ENCODE measurements around the gene SPATA2L. TPM values are rescaled to one million over a fixed set of nuclear protein-coding genes. Genes with fewer than 3 reads are reported as not detected.
"Not testable (repeated sequence)": the region's sequence is repeated elsewhere in the genome, so short reads cannot be mapped to it uniquely, and the experiment has no call there.

The SPATA2L gene
- total RNA-seq, 1 donor: 14.8 TPM

DNA sequence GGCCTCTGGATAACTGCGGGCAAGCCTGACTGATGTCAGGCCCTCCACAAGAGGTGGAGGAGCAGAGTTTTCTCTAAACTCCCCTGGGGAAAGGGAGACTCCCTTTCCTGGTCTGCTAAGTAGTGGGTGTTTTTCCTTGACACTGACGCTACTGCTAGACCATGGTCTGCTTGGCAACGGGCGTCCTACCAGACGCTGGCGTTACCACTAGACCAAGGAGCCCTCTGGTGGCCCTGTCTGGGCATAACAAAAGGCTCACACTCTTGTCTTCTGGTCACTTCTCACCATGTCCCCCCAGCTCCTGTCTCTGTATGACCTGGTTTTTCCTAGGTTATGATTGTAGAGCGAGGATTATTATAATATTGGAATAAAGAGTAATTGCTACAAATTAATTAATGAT, 34.5 kb downstream of the SPATA2L start:
- H3K4me1 ChIP-seq (ENCODE audit: insufficient read depth, low read length); H4K20me1 ChIP-seq (ENCODE audit: insufficient read depth, low read length); H3K4me3 ChIP-seq (ENCODE audit: insufficient read depth, low read length); H3K9me3 ChIP-seq (ENCODE audit: low read depth, low read length); H3K27ac ChIP-seq (ENCODE audit: low read depth, low read length); H3K79me2 ChIP-seq (ENCODE audit: insufficient read depth, low read length); H3K4me2 ChIP-seq (ENCODE audit: insufficient read depth, low read length); H3K27me3 ChIP-seq (ENCODE audit: insufficient read depth, low read length); H2AFZ ChIP-seq (ENCODE audit: low read length); H3K36me3 ChIP-seq (ENCODE audit: insufficient read depth, low read length): not testable (repeated sequence)
- peak; percentile 47 for TF ChIP-seq CTCF (IDR thresholded peaks at IDR 0.05; ENCODE audit: extremely low read depth, low read depth, low read length)
- peak; percentile 84 for DNase-seq (ENCODE audit: insufficient read length, low spot score, missing footprints)

- not testable (repeated sequence) for H3K4me1 ChIP-seq (ENCODE audit: insufficient read depth, low read length); H3K36me3 ChIP-seq (ENCODE audit: insufficient read depth, low read length); H3K27ac ChIP-seq (ENCODE audit: low read depth, low read length); H3K27me3 ChIP-seq (ENCODE audit: insufficient read depth, low read length); H3K4me2 ChIP-seq (ENCODE audit: insufficient read depth, low read length); H4K20me1 ChIP-seq (ENCODE audit: insufficient read depth, low read length); DNase-seq (ENCODE audit: insufficient read length, low spot score, missing footprints); H3K4me3 ChIP-seq (ENCODE audit: insufficient read depth, low read length); H3K9me3 ChIP-seq (ENCODE audit: low read depth, low read length); H2AFZ ChIP-seq (ENCODE audit: low read length)
- peaks cover 13% of the 10 kb centered on the region for H3K79me2 ChIP-seq (ENCODE audit: insufficient read depth, low read length)
Measured at GRCh38 chr16:89664238-89664637, 37.3 kb downstream of the SPATA2L start.

DNA sequence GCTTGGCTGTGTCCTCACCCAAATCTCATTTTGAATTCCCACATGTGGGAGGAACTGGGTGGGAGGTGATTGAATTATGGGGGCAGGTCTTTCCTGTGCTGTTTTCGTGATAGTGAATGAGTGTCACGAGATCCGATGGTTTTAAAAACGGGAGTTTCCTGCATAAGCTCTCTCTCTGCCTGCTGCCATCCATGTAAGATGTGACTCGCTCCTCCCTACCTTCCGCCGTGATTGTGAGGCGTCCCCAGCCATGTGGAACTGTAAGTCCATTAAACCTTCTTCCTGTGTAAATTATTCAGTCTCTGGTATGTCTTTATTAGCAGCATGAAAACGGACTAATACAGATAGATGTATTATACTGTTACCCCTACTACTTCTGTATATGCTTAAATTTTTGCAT, 40.3 kb downstream of the SPATA2L start:
- Histone ChIP-seq H3K27ac (ENCODE audit: low read depth, low read length) (no peak overlapping the region), H3K4me1 (ENCODE audit: insufficient read depth, low read length) (peaks cover 14% of the 10 kb centered on the region), H2AFZ (ENCODE audit: low read length) (no peak overlapping the region), H3K36me3 (ENCODE audit: insufficient read depth, low read length) (peaks cover 8% of the 10 kb centered on the region), H3K79me2 (ENCODE audit: insufficient read depth, low read length) (peaks cover 39% of the 10 kb centered on the region), H3K4me3 (ENCODE audit: insufficient read depth, low read length) (no peak overlapping the region), H4K20me1 (ENCODE audit: insufficient read depth, low read length) (no peaks in the 10 kb centered on the region), H3K9me3 (ENCODE audit: low read depth, low read length) (no peaks in the 10 kb centered on the region), H3K4me2 (ENCODE audit: insufficient read depth, low read length) (no peak overlapping the region), H3K27me3 (ENCODE audit: insufficient read depth, low read length) (no peaks in the 10 kb centered on the region)
- TF ChIP-seq CTCF (IDR thresholded peaks at IDR 0.05; ENCODE audit: extremely low read depth, low read depth, low read length): no peak
- no peak for DNase-seq (ENCODE audit: insufficient read length, low spot score, missing footprints)

GRCh38 chr16:89660146-89660545, 41.4 kb downstream of the SPATA2L start:
- Histone ChIP-seq H3K27me3 (ENCODE audit: insufficient read depth, low read length) (no peaks in the 10 kb centered on the region), H3K4me3 (ENCODE audit: insufficient read depth, low read length) (no peak overlapping the region), H3K27ac (ENCODE audit: low read depth, low read length) (no peak overlapping the region), H3K79me2 (ENCODE audit: insufficient read depth, low read length) (peaks cover 49% of the 10 kb centered on the region), H2AFZ (ENCODE audit: low read length) (no peak overlapping the region), H3K9me3 (ENCODE audit: low read depth, low read length) (no peaks in the 10 kb centered on the region), H3K36me3 (ENCODE audit: insufficient read depth, low read length) (peaks cover 8% of the 10 kb centered on the region), H3K4me2 (ENCODE audit: insufficient read depth, low read length) (no peak overlapping the region), H4K20me1 (ENCODE audit: insufficient read depth, low read length) (peaks cover 4% of the 10 kb centered on the region), H3K4me1 (ENCODE audit: insufficient read depth, low read length) (peaks cover 14% of the 10 kb centered on the region)
- TF ChIP-seq CTCF (IDR thresholded peaks at IDR 0.05; ENCODE audit: extremely low read depth, low read depth, low read length): no peak
- DNase-seq (ENCODE audit: insufficient read length, low spot score, missing footprints): no peak
